PC-9 (cell line): ENCODE results near the gene FNDC10. TPM values are rescaled to one million over a fixed set of nuclear protein-coding genes. Genes with fewer than 3 reads are reported as not detected.
A peak's percentile ranks its signal among the peaks of the same experiment; 100 is the strongest.

ENCODE experiments used
- BruUV-seq: library from RNA; stranded (reverse); fragments of 400-500 nt; replicated peaks from 2 replicates; lab custom pipeline; 2021; lab: Mats Ljungman, UMichigan
- CTCF ChIA-PET: fragments of 300-600 bp; sonication (Branson Sonifier 250); formaldehyde crosslinking; loops from one replicate; lab custom pipeline; 2022; ENCODE audit warnings: antibody characterized with exemption; lab: Charles Lee
- POLR2A ChIA-PET: fragments of 300-600 bp; sonication (Branson Sonifier 250); formaldehyde crosslinking; loops from one replicate; lab custom pipeline; 2022; ENCODE audit warnings: antibody characterized with exemption; ENCODE audit not compliant: unreplicated experiment; lab: Charles Lee
- DNase-seq, 2 experiments: peaks; one replicate each; pipeline versions ENCODE4 v3.0.0 to v3.0.0-alpha.2; 2015 to 2022; ENCODE audit warnings: mixed read lengths in 1 of 2
- H2AFZ ChIP-seq: fragments of 200-600 bp; sonication (generic); 2 replicates; pipeline ENCODE4 v1.8.1; 2017; ENCODE audit warnings: antibody characterized with exemption
- H3F3A ChIP-seq: fragments of 200-600 bp; sonication (generic); 2 replicates; pipeline ENCODE4 v1.8.1; 2017; ENCODE audit warnings: antibody characterized with exemption, mild to moderate bottlenecking, low read depth; ENCODE audit not compliant: insufficient read depth
- H3K27ac ChIP-seq: fragments of 200-600 bp; sonication (generic); 2 replicates; pipeline ENCODE4 v1.6.1; 2016; ENCODE audit warnings: mixed run types
- H3K27me3 ChIP-seq: fragments of 200-600 bp; sonication (generic); 2 replicates; pipeline ENCODE4 v1.6.1; 2016; ENCODE audit warnings: low read depth, mixed run types; ENCODE audit not compliant: insufficient read depth
- H3K36me3 ChIP-seq: fragments of 200-600 bp; sonication (generic); 2 replicates; pipeline ENCODE4 v1.6.1; 2016; ENCODE audit warnings: low read depth, mixed run types
- H3K4me1 ChIP-seq: fragments of 200-600 bp; sonication (generic); replicated peaks from 2 replicates; pipeline ENCODE4 v1.6.1; 2016; ENCODE audit warnings: mixed run types; ENCODE audit not compliant: insufficient read depth
- H3K4me2 ChIP-seq: fragments of 200-600 bp; sonication (generic); 2 replicates; pipeline ENCODE4 v1.6.1; 2017; ENCODE audit warnings: mixed run types
- H3K4me3 ChIP-seq: fragments of 200-600 bp; sonication (generic); 2 replicates; pipeline ENCODE4 v1.6.1; 2016; ENCODE audit warnings: mixed run types
- H3K79me2 ChIP-seq: fragments of 200-600 bp; sonication (generic); 2 replicates; pipeline ENCODE4 v1.6.1; 2017; ENCODE audit warnings: low read depth, mixed run types
- H3K9me2 ChIP-seq: fragments of 200-600 bp; sonication (generic); 2 replicates; pipeline ENCODE4 v1.8.1; 2017; ENCODE audit warnings: mild to moderate bottlenecking; ENCODE audit not compliant: insufficient read depth
- H3K9me3 ChIP-seq: fragments of 200-600 bp; sonication (generic); 2 replicates; pipeline ENCODE4 v1.8.1; 2016; ENCODE audit warnings: low read depth; ENCODE audit not compliant: insufficient read depth
- H4K20me1 ChIP-seq: fragments of 200-600 bp; sonication (generic); 2 replicates; pipeline ENCODE4 v1.8.1; 2017; ENCODE audit not compliant: insufficient read depth
- CTCF ChIP-seq: fragments of 200-600 bp; sonication (generic); conservative IDR thresholded peaks from 2 replicates; pipeline ENCODE4 v1.6.1; 2017; ENCODE audit warnings: mixed run types, antibody characterized with exemption, mild to moderate bottlenecking, moderate library complexity
- EZH2 ChIP-seq: fragments of 200-600 bp; sonication (generic); IDR thresholded peaks from 2 replicates; pipeline ENCODE4 v1.8.0; 2017; ENCODE audit warnings: antibody characterized with exemption, low read depth
- intact Hi-C: fragments of 100-400 bp; cut with micrococcal nuclease; formaldehyde crosslinking; loops from one replicate; pipeline ENCODE4 v1.10.0; 2022; ENCODE audit not compliant: unreplicated experiment
- total RNA-seq: library from RNA; stranded (reverse); gene quantifications from 2 replicates; pipeline ENCODE4 v1.2.3, GENCODE V29; 2021

The FNDC10 gene
- total RNA-seq, 1 experiment from 2014 or later, result 5.4 TPM

GRCh38 chr1:1614954-1615255 lies 15.0 kb upstream of the FNDC10 start:
- Histone ChIP-seq H3K4me3 (peak overlapping the region; percentile 79), H3F3A (peaks cover 16% of the 10 kb centered on the region; the same call in 1 of the 2 replicates), H3K9me3 (no peaks in the 10 kb centered on the region), H3K9me2 (no peaks in the 10 kb centered on the region), H3K4me2 (peak overlapping the region; percentile 96), H3K79me2 (peaks cover 29% of the 10 kb centered on the region), H3K27me3 (no peaks in the 10 kb centered on the region), H3K27ac (no peak overlapping the region), H4K20me1 (peaks cover 14% of the 10 kb centered on the region), H2AFZ (peak overlapping the region; percentile 75), H3K4me1 (peaks cover 21% of the 10 kb centered on the region), H3K36me3 (no peaks in the 10 kb centered on the region)
- no TSS peak for BruUV-seq
- intact Hi-C loops, result no loop called here
- ChIA-PET POLR2A (interaction anchor here (0.6 kb wide), 2 partner anchors 8 to 43 kb away, joined by 7 to 17 read pairs; no protein-coding TSS in a partner anchor), CTCF (no interaction called here)
- DNase-seq, result no peak
- TF ChIP-seq CTCF, result no peak
- no peak for TF ChIP-seq EZH2

GRCh38 chr1:1614204-1614953 lies 14.4 kb upstream of the FNDC10 start:
- peak; percentile 17 to 51 for DNase-seq
- Histone ChIP-seq H3K27me3 (no peaks in the 10 kb centered on the region), H3K9me3 (no peaks in the 10 kb centered on the region), H3K36me3 (no peaks in the 10 kb centered on the region), H3K4me3 (peak overlapping the region; percentile 79), H2AFZ (peak overlapping the region; percentile 75), H4K20me1 (peaks cover 14% of the 10 kb centered on the region), H3K27ac (no peak overlapping the region), H3K4me1 (peaks cover 21% of the 10 kb centered on the region), H3K9me2 (no peaks in the 10 kb centered on the region), H3K4me2 (peak overlapping the region; percentile 96), H3K79me2 (peaks cover 29% of the 10 kb centered on the region), H3F3A (peaks cover 16% of the 10 kb centered on the region; the same call in 1 of the 2 replicates)
- no peak for TF ChIP-seq CTCF
- POLR2A ChIA-PET, result interaction anchor here (0.6 kb wide), 2 partner anchors 8 to 43 kb away, joined by 7 to 17 read pairs; no protein-coding TSS in a partner anchor
- CTCF ChIA-PET, result no interaction called here
- intact Hi-C loops, result no loop called here
- BruUV-seq, result TSS peak; percentile 62

GRCh38 chr1:1613509-1614082 lies 13.7 kb upstream of the FNDC10 start:
- no peak for DNase-seq
- Histone ChIP-seq H3K4me2 (peak overlapping the region; percentile 96), H3K27me3 (no peaks in the 10 kb centered on the region), H3K79me2 (peaks cover 29% of the 10 kb centered on the region), H3K4me3 (peak overlapping the region; percentile 79; the same call in 1 of the 2 replicates), H3K9me3 (no peaks in the 10 kb centered on the region), H3K27ac (no peak overlapping the region), H4K20me1 (peaks cover 14% of the 10 kb centered on the region), H2AFZ (no peak overlapping the region), H3K36me3 (no peaks in the 10 kb centered on the region), H3K4me1 (peaks cover 21% of the 10 kb centered on the region), H3K9me2 (no peaks in the 10 kb centered on the region), H3F3A (peaks cover 16% of the 10 kb centered on the region; the same call in 1 of the 2 replicates)
- POLR2A ChIA-PET, result no interaction called here
- intact Hi-C loops, result no loop called here
- TF ChIP-seq CTCF, result no peak
- TF ChIP-seq EZH2, result no peak
- BruUV-seq, result no TSS peak
- CTCF ChIA-PET, result no interaction called here
